Renal pelvis (tissue), 12 donors: ENCODE data around the gene HMX2. TPM values are rescaled to one million over a fixed set of nuclear protein-coding genes. Genes with fewer than 3 reads are reported as not detected.

Experiments
- DNase-seq: peaks from one replicate; pipeline ENCODE4 v3.0.0-alpha.2; 2013
- long read RNA-seq, 16 experiments: transcript quantifications; one replicate each; lab custom pipeline, GENCODE V29; 2026
- polyA plus RNA-seq, 3 donors: library from polyadenylated mRNA; unstranded; fragments of 120-200 nt; gene quantifications; one replicate each; pipeline ENCODE4 v1.2.1, GENCODE V29; 2013; ENCODE audit not compliant: insufficient read length in 3 of 3

The HMX2 gene
- polyA plus RNA-seq, result 1 to 10 TPM; 1.5 to 1.6 (median 1.6) TPM
- long read RNA-seq, donor 1, result 0 reads
- long read RNA-seq, donor 2, result 0 reads
- long read RNA-seq, donor 3, result 0 reads
- long read RNA-seq, donor 4, partial matches to known transcripts, result 0 of 1 reads
- long read RNA-seq, donor 4, other reads (novel, unspliced or antisense), result 0 of 1 reads
- long read RNA-seq, donor 5, partial matches to known transcripts, result 0 of 1 reads
- long read RNA-seq, donor 5, other reads (novel, unspliced or antisense), result 0 of 1 reads
- long read RNA-seq, donor 6, result 0 reads
- long read RNA-seq, donor 7, result 0 reads
- long read RNA-seq, donor 8, result 0 reads
- long read RNA-seq, donor 9, result 0 reads
- long read RNA-seq, donor 10, result 0 reads
- long read RNA-seq, donor 11, result 0 reads
- long read RNA-seq, donor 12, result 0 reads
- long read RNA-seq, donor 13, result 0 reads
- long read RNA-seq, donor 14, result 0 reads
- long read RNA-seq, donor 15, result 0 reads
- long read RNA-seq, donor 16, result 0 reads

GRCh38 chr10:123147635-123148413 is at the start of gene HMX2:
TSS of gene HMX2 (plus strand) at chr10:123148136. CDS start at chr10:123148379, 243 bp downstream.
- DNase-seq, result no peak

- DNase-seq, result no peak
Measured at GRCh38 chr10:123100030-123100762, 47.7 kb upstream of the HMX2 start.

GRCh38 chr10:123101872-123102271 is 46.1 kb upstream of the HMX2 start:
- DNase-seq, result no peak

- no peak for DNase-seq
Measured at GRCh38 chr10:123102673-123103072, 45.3 kb upstream of the HMX2 start.

- no peak for DNase-seq
Measured at GRCh38 chr10:123103944-123104343, 44.0 kb upstream of the HMX2 start.

- DNase-seq, result no peak
Measured at GRCh38 chr10:123109466-123109865, 38.5 kb upstream of the HMX2 start.

- no peak for DNase-seq
Measured at GRCh38 chr10:123117644-123118417, 30.1 kb upstream of the HMX2 start.

GRCh38 chr10:123119081-123119480 is 28.9 kb upstream of the HMX2 start:
- no peak for DNase-seq

GRCh38 chr10:123126246-123126645 is 21.7 kb upstream of the HMX2 start:
- no peak for DNase-seq

GRCh38 chr10:123129618-123130271 is 18.2 kb upstream of the HMX2 start:
- DNase-seq, result no peak

- DNase-seq, result peak; percentile 90
Measured at GRCh38 chr10:123132576-123133477, 15.1 kb upstream of the HMX2 start.

- no peak for DNase-seq
Measured at GRCh38 chr10:123133541-123134342, 14.2 kb upstream of the HMX2 start.

- DNase-seq, result no peak
Measured at GRCh38 chr10:123134343-123134914, 13.5 kb upstream of the HMX2 start.

- no peak for DNase-seq
Measured at GRCh38 chr10:123134915-123135414, 13.0 kb upstream of the HMX2 start.

- DNase-seq, result no peak
Measured at GRCh38 chr10:123135415-123136141, 12.4 kb upstream of the HMX2 start, which contains the start of gene HMX3. TSS of gene HMX3 (plus strand) at chr10:123135970. CDS start at chr10:123136051, 81 bp downstream.

GRCh38 chr10:123136221-123136805 is 11.6 kb upstream of the HMX2 start:
- no peak for DNase-seq
